ENCODE measurements around the gene PLIN4.

GRCh38 chr19:4550018-4550417, 31.7 kb upstream of the PLIN4 start:
- TF ChIP-seq, protein P1, sequence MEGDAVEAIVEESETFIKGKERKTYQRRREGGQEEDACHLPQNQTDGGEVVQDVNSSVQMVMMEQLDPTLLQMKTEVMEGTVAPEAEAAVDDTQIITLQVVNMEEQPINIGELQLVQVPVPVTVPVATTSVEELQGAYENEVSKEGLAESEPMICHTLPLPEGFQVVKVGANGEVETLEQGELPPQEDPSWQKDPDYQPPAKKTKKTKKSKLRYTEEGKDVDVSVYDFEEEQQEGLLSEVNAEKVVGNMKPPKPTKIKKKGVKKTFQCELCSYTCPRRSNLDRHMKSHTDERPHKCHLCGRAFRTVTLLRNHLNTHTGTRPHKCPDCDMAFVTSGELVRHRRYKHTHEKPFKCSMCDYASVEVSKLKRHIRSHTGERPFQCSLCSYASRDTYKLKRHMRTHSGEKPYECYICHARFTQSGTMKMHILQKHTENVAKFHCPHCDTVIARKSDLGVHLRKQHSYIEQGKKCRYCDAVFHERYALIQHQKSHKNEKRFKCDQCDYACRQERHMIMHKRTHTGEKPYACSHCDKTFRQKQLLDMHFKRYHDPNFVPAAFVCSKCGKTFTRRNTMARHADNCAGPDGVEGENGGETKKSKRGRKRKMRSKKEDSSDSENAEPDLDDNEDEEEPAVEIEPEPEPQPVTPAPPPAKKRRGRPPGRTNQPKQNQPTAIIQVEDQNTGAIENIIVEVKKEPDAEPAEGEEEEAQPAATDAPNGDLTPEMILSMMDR (IDR thresholded peaks at IDR 0.05) = no peak
- no peak for TF ChIP-seq POLR2A (IDR thresholded peaks at IDR 0.05)
